Measurements from ENCODE around the gene USO1.

DNA sequence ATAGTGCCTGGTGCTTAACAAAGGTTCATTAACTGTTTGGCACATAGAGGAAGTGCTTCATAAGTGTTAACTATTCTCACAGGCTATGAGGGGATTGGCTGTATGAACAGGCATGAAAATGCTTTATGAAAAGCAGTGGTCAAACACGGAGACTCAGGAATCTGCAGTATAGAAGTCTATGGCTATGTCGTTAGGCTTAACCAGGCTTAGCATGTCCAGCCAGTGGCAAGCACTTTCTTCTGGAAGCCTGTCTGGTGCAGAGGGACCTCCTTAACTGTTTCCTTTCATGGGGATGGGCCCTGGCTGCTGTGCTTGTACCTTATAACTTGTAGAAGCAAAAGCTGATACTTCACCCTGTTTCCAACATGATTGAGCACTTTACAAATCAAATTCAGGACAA lies 99.4 kb downstream of the USO1 start:
- TF ChIP-seq, protein P1, sequence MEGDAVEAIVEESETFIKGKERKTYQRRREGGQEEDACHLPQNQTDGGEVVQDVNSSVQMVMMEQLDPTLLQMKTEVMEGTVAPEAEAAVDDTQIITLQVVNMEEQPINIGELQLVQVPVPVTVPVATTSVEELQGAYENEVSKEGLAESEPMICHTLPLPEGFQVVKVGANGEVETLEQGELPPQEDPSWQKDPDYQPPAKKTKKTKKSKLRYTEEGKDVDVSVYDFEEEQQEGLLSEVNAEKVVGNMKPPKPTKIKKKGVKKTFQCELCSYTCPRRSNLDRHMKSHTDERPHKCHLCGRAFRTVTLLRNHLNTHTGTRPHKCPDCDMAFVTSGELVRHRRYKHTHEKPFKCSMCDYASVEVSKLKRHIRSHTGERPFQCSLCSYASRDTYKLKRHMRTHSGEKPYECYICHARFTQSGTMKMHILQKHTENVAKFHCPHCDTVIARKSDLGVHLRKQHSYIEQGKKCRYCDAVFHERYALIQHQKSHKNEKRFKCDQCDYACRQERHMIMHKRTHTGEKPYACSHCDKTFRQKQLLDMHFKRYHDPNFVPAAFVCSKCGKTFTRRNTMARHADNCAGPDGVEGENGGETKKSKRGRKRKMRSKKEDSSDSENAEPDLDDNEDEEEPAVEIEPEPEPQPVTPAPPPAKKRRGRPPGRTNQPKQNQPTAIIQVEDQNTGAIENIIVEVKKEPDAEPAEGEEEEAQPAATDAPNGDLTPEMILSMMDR (IDR thresholded peaks at IDR 0.05) = no peak
- no peak for TF ChIP-seq POLR2A (IDR thresholded peaks at IDR 0.05)

Data from prostate gland (tissue), 2 donors.